Measurements from ENCODE around the gene SH3GL2.

- TF ChIP-seq CTCF (optimal IDR thresholded peaks at IDR 0.05 in 1 of 3, IDR thresholded peaks at IDR 0.05 in 1 of 3, conservative IDR thresholded peaks at IDR 0.05 in 1 of 3; ENCODE audit: extremely low read depth in 1 of 3, insufficient read depth in 2 of 3, low read length in 3 of 3) (no peak), EZH2 (IDR thresholded peaks at IDR 0.05; ENCODE audit: low read length) (no peak)
These were observed 152.4 kb downstream of the SH3GL2 start for GRCh38 chr9:17731308-17731707.
